ENCODE measurements around the gene HECW1. TPM values are rescaled to one million over a fixed set of nuclear protein-coding genes. Genes with fewer than 3 reads are reported as not detected.

HECW1 gene
- total RNA-seq, 2 experiments from 2014 or later: not detected

GRCh38 chr7:43609097-43609496 lies 496.6 kb downstream of the HECW1 start:
- H3K36me3 Mint-ChIP-seq (ENCODE audit: low read depth): peaks cover 70% of the 10 kb centered on the region
- ATAC-seq (no peak), DNase-seq (no peak)
- CTCF ChIA-PET: interaction anchor here (1.0 kb wide), 1 partner anchor 91 kb away, joined by 5 read pairs; no protein-coding TSS in a partner anchor
- H3K4me3 Mint-ChIP-seq: no peak overlapping the region
- H3K27me3 Mint-ChIP-seq (ENCODE audit: low read depth): no peaks in the 10 kb centered on the region
- peak overlapping the region; percentile 29 for H3K27ac Mint-ChIP-seq
- H3K4me1 Mint-ChIP-seq (ENCODE audit: low read depth): peaks cover 61% of the 10 kb centered on the region
- H3K9me3 Mint-ChIP-seq (ENCODE audit: insufficient read depth): no peaks in the 10 kb centered on the region
- POLR2A ChIA-PET: no interaction called here

- H3K27ac Mint-ChIP-seq: peak overlapping the region; percentile 23
- ATAC-seq: no peak
- DNase-seq: no peak
- H3K4me3 Mint-ChIP-seq: no peak overlapping the region
- no peaks in the 10 kb centered on the region for H3K27me3 Mint-ChIP-seq (ENCODE audit: low read depth)
- H3K36me3 Mint-ChIP-seq (ENCODE audit: low read depth): peaks cover 72% of the 10 kb centered on the region
- H3K9me3 Mint-ChIP-seq (ENCODE audit: insufficient read depth): no peaks in the 10 kb centered on the region
- CTCF ChIA-PET: interaction anchor here (1.4 to 12.8 kb wide), 3 partner anchors 27 to 226 kb away, joined by 3 to 160 read pairs (median 3); partner anchors contain the start of gene STK17A
- peaks cover 55% of the 10 kb centered on the region for H3K4me1 Mint-ChIP-seq (ENCODE audit: low read depth)
- POLR2A ChIA-PET: interaction anchor here (2.3 kb wide), 1 partner anchor 29 kb away, joined by 7 read pairs; the partner anchor contains the start of gene STK17A
Observed at GRCh38 chr7:43612128-43612527, 499.7 kb downstream of the HECW1 start.

- Mint-ChIP-seq H3K27me3 (ENCODE audit: low read depth) (no peaks in the 10 kb centered on the region), H3K4me1 (ENCODE audit: low read depth) (peaks cover 55% of the 10 kb centered on the region), H3K27ac (peak overlapping the region; percentile 74), H3K9me3 (ENCODE audit: insufficient read depth) (no peaks in the 10 kb centered on the region), H3K4me3 (no peak overlapping the region), H3K36me3 (ENCODE audit: low read depth) (peaks cover 70% of the 10 kb centered on the region)
- DNase-seq (no peak), ATAC-seq (peak; percentile 65)
- CTCF ChIA-PET: interaction anchor here (1.4 to 12.8 kb wide), 3 partner anchors 28 to 225 kb away, joined by 3 to 160 read pairs (median 3); partner anchors contain the start of gene STK17A
- POLR2A ChIA-PET: interaction anchor here (0.8 to 2.3 kb wide), 3 partner anchors 28 to 30 kb away, joined by 5 to 7 read pairs (median 6); partner anchors contain the start of gene STK17A
Observed at GRCh38 chr7:43612599-43613589, 500.4 kb downstream of the HECW1 start.

Small RNA genes lying within 50 kb of the gene (microRNA-seq; reads per million reads assigned to microRNA genes)
- gene MIR3943: not detected

Other genes starting within 250 kb of the HECW1 start
- 1 to 10 TPM; 6.0 to 7.2 TPM for gene C7orf25, start 200.6 kb upstream of the HECW1 start, total RNA-seq
- 100 to 1,000 TPM; 131 to 154 TPM for gene PSMA2, start 180.5 kb upstream of the HECW1 start, total RNA-seq
- gene MRPL32, start 180.3 kb upstream of the HECW1 start, total RNA-seq: 10 to 100 TPM; 38.7 to 41.6 TPM

Data from activated CD8-positive, alpha-beta T cell treated with anti-CD3 and anti-CD28 coated beads, Interleukin-2, amount 10 ng/mL, durations not matched to agents 7 days and 5 days (primary cell).